Loucy (cell line): Measurements from ENCODE around the gene WDR1.

Source experiments
- H2AFZ ChIP-seq: fragments of 200-600 bp; sonication (generic); 2 replicates; pipeline ENCODE4 v1.6.0; 2016; ENCODE audit warnings: antibody characterized with exemption, mild to moderate bottlenecking, low read length, moderate library complexity
- H3F3A ChIP-seq: fragments of 200-600 bp; 2 replicates; pipeline ENCODE4 v1.6.0; 2016; ENCODE audit warnings: antibody characterized with exemption, low read depth, mild to moderate bottlenecking
- H3K27me3 ChIP-seq: fragments of 200-600 bp; sonication (generic); 2 replicates; pipeline ENCODE4 v1.6.1; 2014; ENCODE audit warnings: low read length, mild to moderate bottlenecking; ENCODE audit not compliant: insufficient read depth, poor library complexity, severe bottlenecking
- H3K36me3 ChIP-seq: fragments of 200-600 bp; sonication (generic); 2 replicates; pipeline ENCODE4 v1.6.1; 2016; ENCODE audit warnings: low read length; ENCODE audit not compliant: insufficient read depth
- H3K4me1 ChIP-seq: fragments of 200-600 bp; sonication (generic); 2 replicates; pipeline ENCODE4 v1.5.1; 2014; ENCODE audit warnings: low read length, mild to moderate bottlenecking; ENCODE audit not compliant: insufficient read depth, poor library complexity, severe bottlenecking
- H3K4me2 ChIP-seq: fragments of 200-600 bp; sonication (generic); 2 replicates; pipeline ENCODE4 v1.6.0; 2014; ENCODE audit warnings: antibody characterized with exemption, low read length, low read depth, mild to moderate bottlenecking; ENCODE audit not compliant: poor library complexity, severe bottlenecking
- H3K4me3 ChIP-seq: fragments of 200-600 bp; sonication (generic); 2 replicates; pipeline ENCODE4 v1.5.1; 2014; ENCODE audit warnings: low read length, mild to moderate bottlenecking, mixed read lengths; ENCODE audit not compliant: poor library complexity, severe bottlenecking
- H3K79me2 ChIP-seq: fragments of 200-600 bp; sonication (generic); 2 replicates; pipeline ENCODE4 v1.6.1; 2014; ENCODE audit warnings: low read length; ENCODE audit not compliant: insufficient read depth
- H3K9ac ChIP-seq: fragments of 200-600 bp; sonication (generic); 2 replicates; pipeline ENCODE4 v1.6.0; 2014; ENCODE audit warnings: mild to moderate bottlenecking, low read depth, low read length, moderate library complexity; ENCODE audit not compliant: poor library complexity, severe bottlenecking
- H3K9me2 ChIP-seq: fragments of 200-600 bp; sonication (generic); replicated peaks from 2 replicates; pipeline ENCODE4 v1.6.1; 2016; ENCODE audit warnings: low read depth, low read length, mixed read lengths
- H3K9me3 ChIP-seq: fragments of 200-600 bp; sonication (generic); 2 replicates; pipeline ENCODE4 v1.6.1; 2014; ENCODE audit warnings: mild to moderate bottlenecking, antibody characterized with exemption, low read length, low read depth; ENCODE audit not compliant: insufficient read depth
- H4K20me1 ChIP-seq: fragments of 200-600 bp; sonication (generic); 2 replicates; pipeline ENCODE4 v1.6.0; 2014; ENCODE audit warnings: antibody characterized with exemption, low read length, mild to moderate bottlenecking; ENCODE audit not compliant: insufficient read depth, poor library complexity, severe bottlenecking
- EZH2phosphoT487 ChIP-seq: fragments of 200-600 bp; IDR thresholded peaks from 2 replicates; pipeline ENCODE4 v1.6.1; 2018; ENCODE audit warnings: antibody characterized with exemption, mild to moderate bottlenecking, moderate library complexity, borderline replicate concordance
- TF ChIP-seq, protein P1 (sequence below): fragments of 200-600 bp; sonication (generic); conservative IDR thresholded peaks from 2 replicates; pipeline ENCODE4 v1.5.1; 2014; ENCODE audit warnings: mild to moderate bottlenecking, antibody characterized with exemption, low read length

The WDR1 gene

GRCh38 chr4:10033191-10033881 is 83.3 kb downstream of the WDR1 start:
- TF ChIP-seq EZH2phosphoT487: no peak
- TF ChIP-seq, protein P1, sequence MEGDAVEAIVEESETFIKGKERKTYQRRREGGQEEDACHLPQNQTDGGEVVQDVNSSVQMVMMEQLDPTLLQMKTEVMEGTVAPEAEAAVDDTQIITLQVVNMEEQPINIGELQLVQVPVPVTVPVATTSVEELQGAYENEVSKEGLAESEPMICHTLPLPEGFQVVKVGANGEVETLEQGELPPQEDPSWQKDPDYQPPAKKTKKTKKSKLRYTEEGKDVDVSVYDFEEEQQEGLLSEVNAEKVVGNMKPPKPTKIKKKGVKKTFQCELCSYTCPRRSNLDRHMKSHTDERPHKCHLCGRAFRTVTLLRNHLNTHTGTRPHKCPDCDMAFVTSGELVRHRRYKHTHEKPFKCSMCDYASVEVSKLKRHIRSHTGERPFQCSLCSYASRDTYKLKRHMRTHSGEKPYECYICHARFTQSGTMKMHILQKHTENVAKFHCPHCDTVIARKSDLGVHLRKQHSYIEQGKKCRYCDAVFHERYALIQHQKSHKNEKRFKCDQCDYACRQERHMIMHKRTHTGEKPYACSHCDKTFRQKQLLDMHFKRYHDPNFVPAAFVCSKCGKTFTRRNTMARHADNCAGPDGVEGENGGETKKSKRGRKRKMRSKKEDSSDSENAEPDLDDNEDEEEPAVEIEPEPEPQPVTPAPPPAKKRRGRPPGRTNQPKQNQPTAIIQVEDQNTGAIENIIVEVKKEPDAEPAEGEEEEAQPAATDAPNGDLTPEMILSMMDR: no peak
- Histone ChIP-seq H3K9me2 (no peaks in the 10 kb centered on the region), H3F3A (no peaks in the 10 kb centered on the region), H2AFZ (no peak overlapping the region), H3K4me1 (no peaks in the 10 kb centered on the region), H3K79me2 (no peaks in the 10 kb centered on the region), H4K20me1 (no peaks in the 10 kb centered on the region), H3K4me3 (no peak overlapping the region), H3K9me3 (no peaks in the 10 kb centered on the region), H3K9ac (no peak overlapping the region), H3K4me2 (no peak overlapping the region), H3K27me3 (no peaks in the 10 kb centered on the region), H3K36me3 (no peaks in the 10 kb centered on the region)

GRCh38 chr4:10032625-10033024 is 84.0 kb downstream of the WDR1 start:
- Histone ChIP-seq H3K27me3 (no peaks in the 10 kb centered on the region), H3K9me2 (no peaks in the 10 kb centered on the region), H3K9me3 (no peaks in the 10 kb centered on the region), H3K79me2 (no peaks in the 10 kb centered on the region), H3K4me1 (no peaks in the 10 kb centered on the region), H2AFZ (no peak overlapping the region), H3F3A (no peaks in the 10 kb centered on the region), H3K36me3 (no peaks in the 10 kb centered on the region), H3K4me3 (no peak overlapping the region), H3K4me2 (no peak overlapping the region), H3K9ac (no peak overlapping the region), H4K20me1 (no peaks in the 10 kb centered on the region)
- TF ChIP-seq, protein P1: no peak
- no peak for TF ChIP-seq EZH2phosphoT487

DNA sequence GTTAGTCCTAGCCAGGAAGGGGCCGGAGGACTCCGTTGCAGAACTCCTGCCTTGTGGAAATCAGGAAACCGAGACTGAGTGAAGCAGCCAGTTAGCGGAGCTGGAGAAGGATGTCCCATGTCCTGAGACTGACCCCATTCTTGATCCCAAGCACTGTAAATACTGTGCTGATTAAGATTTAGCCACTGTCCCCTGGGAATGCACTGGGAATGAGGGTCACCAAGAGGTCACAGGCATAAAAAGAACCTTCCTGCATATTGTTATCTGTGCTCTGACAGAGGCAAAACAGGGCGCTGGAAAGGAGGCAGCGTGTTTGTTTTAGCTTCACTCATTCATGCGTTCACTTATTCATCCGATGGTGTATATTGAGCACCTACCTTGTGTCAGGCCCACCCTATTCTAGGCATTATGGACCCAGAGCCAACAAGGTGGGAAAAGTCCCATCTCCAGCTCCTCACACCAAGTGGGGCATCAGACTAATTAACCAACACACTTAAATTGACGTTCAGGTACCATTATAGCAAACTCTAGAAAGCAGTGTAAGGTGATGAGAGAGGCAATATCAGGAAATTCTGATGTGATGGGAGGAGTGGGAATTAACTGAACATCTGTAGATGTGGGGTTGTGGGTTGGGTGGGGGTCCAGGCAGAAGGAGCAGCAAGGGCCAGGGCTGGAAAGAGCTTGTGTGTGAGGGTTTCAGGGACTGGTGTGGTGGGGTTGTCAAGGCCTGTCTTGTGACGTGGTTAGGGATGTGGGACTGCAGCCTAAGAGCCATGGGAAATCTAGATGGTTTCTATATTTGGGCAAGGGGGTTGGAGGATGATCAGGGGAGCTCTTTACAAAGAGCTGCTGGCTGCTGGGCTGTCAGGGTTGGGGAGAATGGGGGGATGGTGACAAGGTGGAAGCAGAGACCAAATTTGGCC is 84.7 kb downstream of the WDR1 start:
- H3K9me3 ChIP-seq: no peaks in the 10 kb centered on the region
- H2AFZ ChIP-seq: no peak overlapping the region
- no peaks in the 10 kb centered on the region for H3K4me1 ChIP-seq
- H3K27me3 ChIP-seq: no peaks in the 10 kb centered on the region
- H3K36me3 ChIP-seq: no peaks in the 10 kb centered on the region
- H3K4me3 ChIP-seq: no peak overlapping the region
- H3K4me2 ChIP-seq: no peak overlapping the region
- no peaks in the 10 kb centered on the region for H3K79me2 ChIP-seq
- TF ChIP-seq, protein P1: no peak
- no peak for TF ChIP-seq EZH2phosphoT487
- no peak overlapping the region for H3K9ac ChIP-seq
- H4K20me1 ChIP-seq: no peaks in the 10 kb centered on the region
- H3F3A ChIP-seq: no peaks in the 10 kb centered on the region
- H3K9me2 ChIP-seq: no peaks in the 10 kb centered on the region
